Osteoblast (primary cell): ENCODE results near the gene RPLP1. TPM values are rescaled to one million over a fixed set of nuclear protein-coding genes. Genes with fewer than 3 reads are reported as not detected.

Source experiments
- DNase-seq: peaks from one replicate; pipeline ENCODE4 v3.0.0; 2011; ENCODE audit warnings: low spot score, mixed read lengths; ENCODE audit not compliant: insufficient read length; ENCODE audit errors: missing footprints
- H2AFZ ChIP-seq: 2 replicates; pipeline ENCODE4 v1.6.0; 2011; ENCODE audit warnings: mild to moderate bottlenecking, low read length
- H3K27ac ChIP-seq: 2 replicates; pipeline ENCODE4 v1.5.1; 2011; ENCODE audit warnings: mild to moderate bottlenecking, low read depth, low read length, moderate library complexity
- H3K27me3 ChIP-seq: 2 replicates; pipeline ENCODE4 v1.6.0; 2012; ENCODE audit warnings: mild to moderate bottlenecking, control low read depth, inconsistent platforms, low read length, moderate library complexity; ENCODE audit not compliant: insufficient read depth
- H3K36me3 ChIP-seq: 2 replicates; pipeline ENCODE4 v1.5.1; 2011; ENCODE audit warnings: mild to moderate bottlenecking, low read length, control low read depth, moderate library complexity; ENCODE audit not compliant: insufficient read depth
- H3K4me1 ChIP-seq: 2 replicates; pipeline ENCODE4 v1.5.1; 2011; ENCODE audit warnings: mild to moderate bottlenecking, low read length, control low read depth, moderate library complexity; ENCODE audit not compliant: insufficient read depth
- H3K4me2 ChIP-seq: 2 replicates; pipeline ENCODE4 v1.6.0; 2011; ENCODE audit warnings: mild to moderate bottlenecking, low read length; ENCODE audit not compliant: insufficient read depth
- H3K4me3 ChIP-seq: fragments of 200-600 bp; sonication (generic); 3 replicates; pipeline ENCODE4 v1.5.1; 2012; ENCODE audit warnings: mild to moderate bottlenecking, low read length, inconsistent platforms; ENCODE audit not compliant: insufficient read depth
- H3K79me2 ChIP-seq: 2 replicates; pipeline ENCODE4 v1.6.0; 2012; ENCODE audit warnings: mild to moderate bottlenecking, low read length, control low read depth, inconsistent platforms; ENCODE audit not compliant: insufficient read depth
- H3K9me3 ChIP-seq: 2 replicates; pipeline ENCODE4 v1.5.1; 2011; ENCODE audit warnings: low read depth, low read length, control low read depth
- H4K20me1 ChIP-seq: 2 replicates; pipeline ENCODE4 v1.6.0; 2012; ENCODE audit warnings: mild to moderate bottlenecking, low read length, control low read depth; ENCODE audit not compliant: insufficient read depth
- CTCF ChIP-seq: IDR thresholded peaks from 2 replicates; pipeline ENCODE4 v1.5.1; 2011; ENCODE audit warnings: mild to moderate bottlenecking, low read depth, low read length, moderate library complexity; ENCODE audit errors: extremely low read depth
- total RNA-seq: library from RNA; depleted of rRNA; stranded (reverse); fragments of >200 nt; gene quantifications from 2 replicates; pipeline ENCODE4 v1.2.3, GENCODE V29; 2012

Gene RPLP1
- total RNA-seq, 1 donor: 71.7 TPM

GRCh38 chr15:69436951-69437350 is 15.7 kb upstream of the RPLP1 start:
- no peak overlapping the region for H3K4me2 ChIP-seq
- H3K79me2 ChIP-seq: peaks cover 16% of the 10 kb centered on the region
- H3K4me1 ChIP-seq: no peaks in the 10 kb centered on the region
- H4K20me1 ChIP-seq: no peaks in the 10 kb centered on the region
- H3K27me3 ChIP-seq: no peaks in the 10 kb centered on the region
- peaks cover 69% of the 10 kb centered on the region for H3K36me3 ChIP-seq
- DNase-seq: no peak
- no peak overlapping the region for H3K27ac ChIP-seq
- H3K9me3 ChIP-seq: no peaks in the 10 kb centered on the region
- TF ChIP-seq CTCF: no peak
- no peak overlapping the region for H2AFZ ChIP-seq
- no peak overlapping the region for H3K4me3 ChIP-seq

GRCh38 chr15:69439623-69440022 is 13.0 kb upstream of the RPLP1 start:
- no peak for DNase-seq
- Histone ChIP-seq H3K4me2 (no peak overlapping the region), H3K9me3 (no peaks in the 10 kb centered on the region), H3K27ac (no peak overlapping the region), H3K36me3 (peaks cover 57% of the 10 kb centered on the region), H3K4me1 (no peaks in the 10 kb centered on the region), H3K79me2 (peaks cover 9% of the 10 kb centered on the region), H4K20me1 (no peaks in the 10 kb centered on the region), H2AFZ (no peak overlapping the region), H3K4me3 (no peak overlapping the region), H3K27me3 (no peaks in the 10 kb centered on the region)
- no peak for TF ChIP-seq CTCF

- peak overlapping the region; percentile 67 for H2AFZ ChIP-seq
- peak overlapping the region; percentile 37 for H3K4me2 ChIP-seq
- H3K4me1 ChIP-seq: no peaks in the 10 kb centered on the region
- peaks cover 7% of the 10 kb centered on the region for H3K79me2 ChIP-seq
- no peaks in the 10 kb centered on the region for H3K9me3 ChIP-seq
- no peak overlapping the region for H3K4me3 ChIP-seq
- H4K20me1 ChIP-seq: no peaks in the 10 kb centered on the region
- peaks cover 61% of the 10 kb centered on the region for H3K36me3 ChIP-seq
- TF ChIP-seq CTCF: no peak
- no peak overlapping the region for H3K27ac ChIP-seq
- no peaks in the 10 kb centered on the region for H3K27me3 ChIP-seq
- no peak for DNase-seq
Observed at GRCh38 chr15:69443032-69443611, 9.5 kb upstream of the RPLP1 start.

GRCh38 chr15:69444686-69445085 is 7.9 kb upstream of the RPLP1 start:
- no peaks in the 10 kb centered on the region for H4K20me1 ChIP-seq
- H3K9me3 ChIP-seq: no peaks in the 10 kb centered on the region
- no peak for DNase-seq
- TF ChIP-seq CTCF: no peak
- H3K36me3 ChIP-seq: peaks cover 51% of the 10 kb centered on the region
- no peak overlapping the region for H2AFZ ChIP-seq
- H3K27ac ChIP-seq: no peak overlapping the region
- H3K4me2 ChIP-seq: no peak overlapping the region
- no peak overlapping the region for H3K4me3 ChIP-seq
- no peaks in the 10 kb centered on the region for H3K27me3 ChIP-seq
- no peaks in the 10 kb centered on the region for H3K4me1 ChIP-seq
- H3K79me2 ChIP-seq: peaks cover 7% of the 10 kb centered on the region
